Heart left ventricle (tissue), 13 donors: ENCODE measurements around the gene TOGARAM1.

ENCODE experiments used
- CTCF ChIP-seq, 12 donors: fragments of 200-600 bp; sonication (generic) in 4 of 12; IDR thresholded peaks; one replicate each; pipeline versions ENCODE4 v1.5.0 to v1.8.0; 2018 to 2022; ENCODE audit warnings: antibody characterized with exemption in 12 of 12, mild to moderate bottlenecking in 5 of 12
- POLR2A ChIP-seq, 2 donors: fragments of 450-650 bp; IDR thresholded peaks; one replicate each; pipeline ENCODE4 v1.6.1; 2017; ENCODE audit warnings: antibody characterized with exemption in 2 of 2, mild to moderate bottlenecking in 2 of 2, moderate library complexity in 2 of 2
- donor health status: ischemic (EF 13 %, LVEDD 7.1; RV severe dilation, severe dysfunction).
- donor health status: DM: no; HTN: yes; CAD: no.
- donor health status: DM: no; HTN: no; CAD: no.
- donor health status: ischemic (EF 25% LVEDD 6.9; RV normal size, moderate dysfunction).
- donor health status: ischemic (EF 25% LVEDD 5.7; RV mildly dilated, moderate dysfunction).
- donor health status: ischemic (EF 35%, LVEDD 5.7; RV mildly dilated, moderate dysfunction).
- donor health status: nonischemic (EF 11% LVEDD 7.7; RV severe dilation, severe dysfunction).
- donor health status: DM: yes; HTN: yes; CAD: no.
- donor health status: PGD.
- donor health status: ischemic (EF 29% LVEDD 5.4; RV normal size, mild dysfunction).
- donor health status: nonischemic (EF 23%, LVEDD 6.1; RV moderate dilation, normal function).

- no peak for TF ChIP-seq CTCF (IDR thresholded peaks at IDR 0.05)
- no peak for TF ChIP-seq POLR2A (IDR thresholded peaks at IDR 0.05)
These were observed 33.2 kb upstream of the TOGARAM1 start for GRCh38 chr14:44928793-44929192.
